Measurements from ENCODE around the gene MAP4K2.

Gene MAP4K2

DNA sequence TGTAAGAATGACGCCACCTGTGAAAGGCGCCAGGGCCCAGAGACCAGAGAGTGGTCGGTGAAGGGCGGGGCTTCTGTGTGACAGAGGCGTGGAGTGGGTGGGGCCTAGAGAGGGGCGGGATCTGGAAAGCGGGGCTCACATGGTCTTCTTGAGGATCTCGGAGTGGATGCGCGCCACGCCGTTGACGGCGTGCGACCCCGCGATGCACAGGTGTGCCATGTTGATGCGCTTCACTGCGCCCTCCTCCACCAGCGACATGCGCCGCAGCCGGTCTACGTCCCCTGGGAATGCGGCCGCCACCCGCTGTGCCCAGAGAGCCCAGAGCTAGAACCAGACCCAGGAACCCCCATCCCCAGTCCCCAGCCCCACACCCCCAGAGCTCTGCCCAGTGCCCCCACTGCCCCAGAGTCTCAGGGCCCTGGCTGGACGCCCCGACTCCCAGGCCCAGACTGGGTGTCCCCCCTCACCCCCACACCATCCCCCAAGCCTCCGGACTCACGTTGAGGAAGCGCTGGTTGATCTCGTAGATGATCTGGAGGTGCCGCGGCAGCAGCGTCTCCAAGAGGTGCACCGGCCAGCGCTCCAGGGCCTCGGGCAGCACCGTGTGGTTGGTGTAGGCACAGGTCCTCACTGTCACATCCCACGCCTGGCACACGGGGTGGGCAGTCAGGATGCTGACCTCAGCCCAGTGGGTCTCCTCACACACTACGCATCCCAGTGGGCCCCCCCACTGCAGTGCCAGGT lies 49.5 kb downstream of the MAP4K2 start:
- DNase-seq = no peak

DNA sequence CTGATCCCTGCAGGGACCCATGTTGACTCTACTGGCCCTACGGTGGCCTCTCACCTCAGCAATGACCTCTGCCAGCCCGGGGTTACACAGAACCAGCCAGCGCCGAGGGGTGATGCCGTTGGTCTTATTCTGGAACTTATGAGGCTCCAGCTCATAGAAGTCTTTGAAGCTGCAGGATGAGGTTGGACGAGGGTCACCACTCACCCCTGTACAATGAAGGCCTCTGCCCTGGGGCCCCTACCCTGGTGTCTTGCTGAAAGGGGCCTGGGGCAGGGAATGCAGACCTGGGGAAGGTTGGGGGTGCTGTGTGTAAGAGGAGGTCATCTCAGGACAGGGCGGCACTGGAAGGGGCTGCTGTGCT lies 50.0 kb downstream of the MAP4K2 start:
- no peak for DNase-seq

DNA sequence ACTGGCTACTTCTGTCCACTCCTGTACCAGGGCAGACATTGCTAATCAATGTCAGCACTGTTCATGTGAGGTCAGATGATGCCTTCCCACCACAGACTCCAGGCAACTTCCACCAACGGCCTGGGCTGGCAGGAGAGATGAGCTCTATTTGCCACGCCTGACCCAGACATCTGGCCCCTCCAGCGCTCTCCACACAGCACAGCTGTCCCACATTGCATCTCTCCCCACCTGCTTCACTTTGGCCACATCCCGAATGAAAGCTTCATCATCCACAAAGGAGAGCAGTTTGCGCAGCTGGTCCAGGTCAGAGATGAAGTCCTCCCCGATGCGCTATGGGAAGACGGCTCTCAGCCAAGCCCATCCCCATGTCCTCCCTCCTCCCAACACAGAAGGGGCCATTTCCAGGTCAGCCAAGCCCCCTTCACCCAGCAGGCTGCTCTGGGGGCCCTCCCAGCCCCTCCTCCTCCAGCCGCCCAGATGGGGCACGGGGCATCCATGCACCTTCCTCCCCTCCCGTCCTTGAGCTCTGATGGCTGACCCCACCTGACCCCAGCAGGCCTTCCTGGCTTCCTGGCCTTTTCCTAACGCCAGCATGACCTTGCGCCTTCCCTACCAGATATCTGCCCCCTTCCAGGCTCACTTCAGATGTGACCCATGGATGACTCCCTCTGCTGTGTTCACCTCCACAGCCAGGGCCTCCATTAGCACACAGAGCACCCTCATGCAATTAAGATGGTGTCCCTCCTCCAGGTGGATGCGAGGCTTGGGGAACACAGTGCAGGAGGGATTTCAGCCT lies 50.6 kb downstream of the MAP4K2 start:
- DNase-seq = no peak

DNA sequence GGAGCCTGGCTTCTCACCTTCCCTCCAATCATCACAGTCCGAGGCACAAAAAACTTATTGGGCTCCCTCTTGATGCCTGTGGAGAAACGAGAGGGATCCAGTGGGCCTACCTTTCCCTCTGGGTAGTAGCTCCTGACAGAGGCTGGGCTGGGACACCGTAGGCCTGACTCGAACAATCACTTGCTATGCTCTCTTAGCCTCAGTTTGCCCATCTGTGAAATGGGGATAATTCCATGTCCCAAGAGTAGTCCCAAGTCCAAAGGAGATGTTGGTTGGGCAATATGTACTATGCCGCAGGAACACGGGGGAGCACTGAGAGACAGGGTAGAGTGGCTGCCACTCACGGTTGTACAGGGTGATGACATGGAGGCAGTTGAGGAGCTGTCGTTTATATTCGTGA lies 51.4 kb downstream of the MAP4K2 start:
- DNase-seq = no peak

DNA sequence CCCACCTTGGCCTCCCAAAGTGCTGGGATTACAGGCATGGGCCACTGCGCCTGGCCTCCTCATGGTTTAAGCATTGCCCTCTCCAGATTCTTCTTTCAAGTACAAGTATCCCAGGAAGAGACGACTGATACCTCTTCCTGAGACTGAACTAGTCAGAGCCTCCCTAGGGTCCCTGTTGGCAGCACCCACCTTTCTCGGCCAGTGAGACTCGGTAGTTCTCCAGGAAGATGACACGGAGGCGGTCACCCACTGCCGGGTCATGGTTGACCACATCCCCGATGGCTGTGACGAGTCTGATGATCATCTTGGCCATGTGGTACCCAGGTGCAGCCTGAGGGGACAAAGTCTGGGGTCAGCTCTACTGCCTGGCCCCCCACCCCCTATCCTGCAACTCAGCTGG lies 51.9 kb downstream of the MAP4K2 start:
- no peak for DNase-seq

DNA sequence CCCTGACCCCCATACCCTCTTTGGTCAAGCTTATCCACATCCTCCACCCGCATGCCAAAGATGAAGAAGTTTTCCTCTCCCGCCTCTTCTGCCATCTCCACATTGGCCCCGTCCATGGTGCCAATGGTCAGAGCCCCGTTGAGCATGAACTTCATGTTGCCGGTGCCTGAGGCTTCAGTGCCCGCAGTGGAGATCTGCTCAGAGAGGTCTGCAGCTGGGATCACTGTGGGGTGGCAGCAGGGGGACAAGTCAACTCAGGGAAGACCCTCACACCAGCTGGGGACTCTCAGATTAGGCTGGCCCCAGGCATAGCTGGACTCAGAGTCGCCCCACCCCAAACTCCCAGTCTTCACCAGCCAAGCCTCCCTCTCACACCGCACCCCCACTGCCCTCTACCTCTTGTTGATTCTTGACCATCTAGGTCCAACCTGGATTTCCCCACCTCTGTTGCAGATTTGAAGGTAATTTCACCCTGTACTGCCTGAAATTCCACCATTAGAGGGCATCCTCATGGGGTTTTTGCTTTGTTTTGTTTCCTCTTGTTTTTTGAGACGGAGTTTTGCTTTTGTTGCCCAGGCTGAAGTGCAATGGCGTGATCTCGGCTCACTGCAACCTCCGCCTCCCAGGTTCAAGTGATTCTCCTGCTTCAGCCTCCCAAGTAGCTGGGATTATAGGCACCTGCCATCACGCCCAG lies 52.5 kb downstream of the MAP4K2 start:
- DNase-seq = no peak

DNA sequence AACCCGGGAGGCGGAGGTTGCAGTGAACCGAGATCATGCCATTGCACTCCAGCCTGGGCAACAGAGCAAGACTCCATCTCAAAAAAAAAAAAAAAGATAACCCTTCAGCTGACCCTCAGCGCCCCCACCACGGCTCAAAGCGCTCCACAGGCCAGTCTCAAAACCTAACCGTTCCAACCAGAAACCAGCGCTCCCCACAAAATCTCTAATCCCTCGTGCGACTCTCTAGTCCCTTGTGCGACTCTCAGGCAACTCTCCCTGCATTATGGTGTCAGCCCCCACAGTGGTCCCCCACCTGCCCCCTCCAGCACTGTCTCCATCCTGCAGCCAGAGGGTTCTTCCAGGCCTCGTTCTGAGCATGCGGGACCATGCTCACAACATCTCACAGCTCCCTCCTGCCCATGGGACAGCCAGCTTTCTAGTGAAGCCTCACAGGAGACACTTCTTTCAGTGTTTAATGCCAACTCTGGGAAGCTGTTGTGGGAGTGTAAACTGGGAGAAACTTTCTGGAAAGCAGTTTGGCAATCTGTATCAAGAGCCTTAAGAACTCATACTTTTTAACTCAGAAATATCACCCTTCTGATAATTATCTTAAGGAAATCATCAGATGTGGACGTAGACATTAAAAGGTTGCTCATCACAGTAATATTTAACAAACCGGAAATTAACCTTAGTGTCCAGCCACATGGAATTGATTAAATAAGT lies 54.9 kb downstream of the MAP4K2 start:
- DNase-seq = no peak

DNA sequence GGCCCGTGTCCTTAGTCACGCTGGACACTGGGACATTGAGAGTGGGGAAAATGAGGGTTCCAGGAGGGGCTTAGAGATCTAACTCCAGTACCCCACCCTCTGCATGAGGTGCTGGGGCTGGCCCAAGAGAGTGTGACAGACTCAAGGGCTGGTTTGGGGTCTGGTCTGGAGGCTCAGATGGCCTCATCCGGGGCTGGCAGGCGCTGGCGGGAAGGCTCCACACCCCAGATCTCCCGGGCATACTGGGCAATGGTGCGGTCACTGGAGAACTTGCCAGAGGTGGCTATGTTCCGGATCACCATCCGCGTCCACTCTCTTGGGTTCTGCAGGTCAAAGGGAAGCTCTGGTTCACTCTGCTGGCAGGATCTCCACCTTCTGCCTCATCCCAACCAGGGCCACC lies 56.5 kb downstream of the MAP4K2 start:
- DNase-seq = no peak

DNA sequence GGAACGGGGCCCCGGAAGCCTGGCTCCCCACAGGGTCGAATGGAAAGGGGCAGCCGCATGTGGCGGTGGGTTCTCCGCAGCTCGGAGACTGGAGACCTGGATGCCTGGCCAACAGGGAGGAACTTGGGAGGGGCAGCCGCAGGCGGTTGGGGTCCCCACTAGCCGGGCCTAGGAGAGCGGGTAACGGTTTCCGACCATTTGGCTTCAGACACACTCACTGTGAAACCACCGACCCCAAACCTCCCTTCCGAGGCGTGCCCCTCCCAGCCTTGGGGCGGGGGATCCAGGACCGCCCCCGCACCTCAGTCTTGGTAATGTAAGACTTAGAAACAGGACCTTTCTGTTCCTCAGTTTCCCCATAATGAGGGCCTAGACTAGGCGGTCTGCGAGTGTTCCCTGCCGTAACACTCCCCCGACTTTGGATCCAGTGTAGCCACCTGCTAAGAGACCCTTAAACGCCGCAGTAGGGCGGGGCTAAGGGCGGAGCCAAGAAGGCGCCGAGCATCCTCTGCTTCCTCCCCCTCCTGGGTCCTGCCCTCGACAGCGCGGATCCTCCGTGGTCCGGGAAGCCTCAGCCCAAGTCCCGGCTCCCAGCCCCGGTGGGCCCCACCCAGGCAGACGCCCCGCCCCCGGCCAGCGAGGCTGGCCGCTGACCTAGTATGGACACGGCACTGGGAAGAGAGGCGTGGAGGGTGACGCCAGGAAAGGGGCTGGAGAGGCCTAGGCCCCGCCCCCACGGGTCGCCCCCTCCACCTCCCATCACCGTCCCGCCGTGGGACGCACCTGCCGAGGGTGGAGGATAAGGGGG lies 57.3 kb downstream of the MAP4K2 start:
- DNase-seq = peak; percentile 66 to 67

DNA sequence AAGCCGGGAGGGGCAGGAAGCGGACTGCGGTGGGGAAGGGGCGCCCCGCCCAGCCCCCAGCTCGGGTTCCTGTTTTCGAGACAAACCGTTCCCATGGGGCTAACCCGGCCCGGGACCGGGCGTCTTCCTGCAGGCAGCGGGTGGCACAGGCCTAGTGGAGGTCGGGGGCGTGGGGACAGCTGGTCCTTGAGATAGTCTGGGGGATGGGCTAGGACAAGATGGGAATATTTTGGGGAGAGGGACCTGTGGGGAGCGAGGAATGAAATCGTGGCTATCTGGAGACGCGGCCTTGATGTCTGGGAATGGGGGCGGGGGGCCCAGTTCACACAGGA lies 57.9 kb downstream of the MAP4K2 start:
- DNase-seq = peak; percentile 52 to 56

DNA sequence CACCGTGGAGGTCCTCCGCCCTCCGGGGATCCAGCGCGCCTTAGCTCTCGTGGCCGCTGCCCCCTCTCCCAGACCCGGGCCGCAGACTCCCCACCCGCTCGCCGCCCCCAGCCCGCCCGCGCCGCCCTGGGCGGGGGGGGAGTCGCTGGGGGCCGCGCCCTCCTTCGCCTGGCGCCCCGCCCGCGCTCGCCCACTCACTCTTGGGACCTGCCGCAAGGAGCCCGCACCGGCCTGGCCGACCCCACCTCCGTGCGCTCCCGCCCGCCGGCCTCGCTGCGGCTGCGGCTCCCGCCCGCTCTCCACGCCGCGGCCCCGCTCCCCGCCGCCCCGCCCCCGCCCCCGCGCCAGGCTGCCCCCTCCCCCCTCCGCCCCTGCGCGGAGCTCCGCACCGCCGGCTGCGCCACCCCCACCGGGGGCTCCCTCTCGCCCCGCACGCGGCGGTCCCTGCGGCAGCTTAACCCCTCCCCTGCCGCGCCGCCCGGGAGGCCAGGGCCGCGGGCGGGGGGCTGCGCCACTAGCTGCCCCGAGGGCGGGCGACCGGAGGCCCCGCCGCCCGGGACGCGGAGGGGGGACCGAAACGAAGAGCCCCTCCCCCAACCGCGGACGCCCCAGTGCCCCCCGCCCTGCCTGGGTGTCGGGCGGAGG lies 58.3 kb downstream of the MAP4K2 start:
- DNase-seq = no peak

DNA sequence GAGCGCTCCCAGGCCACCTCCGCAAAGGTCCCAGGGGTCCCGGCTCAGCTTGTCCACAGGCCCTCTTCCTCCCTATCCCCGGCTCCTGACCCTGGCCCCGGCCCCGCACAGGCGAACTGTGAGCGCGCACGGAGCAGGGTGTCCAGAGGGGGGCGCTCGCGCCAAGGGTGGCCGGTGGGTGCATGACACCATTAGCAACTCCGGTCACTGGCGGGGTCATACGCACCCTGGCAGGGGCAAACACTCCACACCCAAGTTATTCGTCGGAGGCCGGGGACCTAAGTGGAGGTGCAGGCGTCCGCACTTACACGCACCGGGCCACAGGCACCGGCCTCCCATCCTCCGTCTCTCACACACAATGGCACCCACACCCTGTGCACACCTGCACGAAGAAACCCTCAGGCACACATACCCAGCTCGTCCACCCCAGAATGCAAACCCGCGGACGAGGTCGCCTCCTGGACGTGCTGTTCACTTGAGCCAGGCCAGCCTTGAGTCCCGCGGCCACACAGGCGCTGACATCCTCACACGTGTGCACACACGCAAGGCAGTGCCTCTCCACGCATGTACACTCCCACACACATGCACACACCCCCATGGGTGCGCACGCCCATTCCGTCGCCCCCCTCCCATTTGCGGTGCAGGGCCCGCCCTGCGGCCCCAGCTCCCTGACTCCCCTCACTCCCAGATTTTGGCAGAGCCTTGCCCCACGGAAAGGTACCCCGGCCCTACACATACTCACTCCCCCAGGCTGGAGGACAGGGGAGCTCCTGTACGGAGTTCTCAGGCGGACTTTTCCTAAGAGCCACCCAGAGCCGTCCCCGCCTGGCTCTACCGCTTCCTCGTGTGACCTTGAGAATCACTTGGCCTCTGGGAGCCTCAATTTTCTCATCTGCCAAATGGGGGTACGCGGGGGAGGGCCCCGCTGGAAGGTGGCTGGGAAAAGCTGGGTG lies 59.1 kb downstream of the MAP4K2 start, which contains the start of gene RASGRP2:
TSS of gene RASGRP2 (minus strand) at position 552 of the 953 bp plus-strand sequence. CDS start 1,276 bp downstream, outside the sequence.
- peak; percentile 74 to 77 for DNase-seq

DNA sequence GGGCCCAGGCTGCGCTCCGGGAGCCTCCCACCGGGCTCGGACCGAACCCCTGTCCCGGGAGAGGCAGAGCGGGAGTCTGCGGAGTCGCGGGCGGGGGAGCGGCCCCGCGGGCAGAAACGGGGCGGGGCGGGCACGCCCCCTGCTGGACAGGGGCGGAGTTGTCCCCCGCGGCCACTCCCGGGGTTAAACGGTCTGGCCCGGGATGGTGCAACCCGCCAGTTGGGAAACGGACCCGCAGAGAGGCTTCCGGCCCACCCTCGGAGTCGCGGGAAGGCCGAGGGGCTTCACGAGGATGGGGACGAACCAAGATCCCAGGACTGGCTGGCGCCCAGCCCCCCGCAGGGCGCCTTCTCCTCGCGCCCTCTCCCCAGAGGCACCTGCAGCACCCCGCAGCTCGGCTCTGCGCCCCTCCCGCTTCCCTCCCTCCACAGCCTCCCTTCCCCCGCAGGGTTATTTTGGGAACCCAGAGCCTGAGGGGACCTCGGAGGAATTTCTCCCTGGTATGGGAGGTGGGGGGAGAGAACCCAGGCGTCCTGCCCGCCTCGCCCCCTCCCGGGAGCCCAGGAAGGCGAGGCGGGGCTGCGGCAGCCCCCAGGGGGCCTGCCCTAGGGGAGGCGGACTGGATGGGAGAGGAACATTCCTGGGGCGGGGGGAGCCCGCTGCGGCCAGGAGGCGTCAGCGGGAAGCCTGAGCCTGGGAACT lies 60.0 kb downstream of the MAP4K2 start:
- DNase-seq = peak; percentile 60 to 62

DNA sequence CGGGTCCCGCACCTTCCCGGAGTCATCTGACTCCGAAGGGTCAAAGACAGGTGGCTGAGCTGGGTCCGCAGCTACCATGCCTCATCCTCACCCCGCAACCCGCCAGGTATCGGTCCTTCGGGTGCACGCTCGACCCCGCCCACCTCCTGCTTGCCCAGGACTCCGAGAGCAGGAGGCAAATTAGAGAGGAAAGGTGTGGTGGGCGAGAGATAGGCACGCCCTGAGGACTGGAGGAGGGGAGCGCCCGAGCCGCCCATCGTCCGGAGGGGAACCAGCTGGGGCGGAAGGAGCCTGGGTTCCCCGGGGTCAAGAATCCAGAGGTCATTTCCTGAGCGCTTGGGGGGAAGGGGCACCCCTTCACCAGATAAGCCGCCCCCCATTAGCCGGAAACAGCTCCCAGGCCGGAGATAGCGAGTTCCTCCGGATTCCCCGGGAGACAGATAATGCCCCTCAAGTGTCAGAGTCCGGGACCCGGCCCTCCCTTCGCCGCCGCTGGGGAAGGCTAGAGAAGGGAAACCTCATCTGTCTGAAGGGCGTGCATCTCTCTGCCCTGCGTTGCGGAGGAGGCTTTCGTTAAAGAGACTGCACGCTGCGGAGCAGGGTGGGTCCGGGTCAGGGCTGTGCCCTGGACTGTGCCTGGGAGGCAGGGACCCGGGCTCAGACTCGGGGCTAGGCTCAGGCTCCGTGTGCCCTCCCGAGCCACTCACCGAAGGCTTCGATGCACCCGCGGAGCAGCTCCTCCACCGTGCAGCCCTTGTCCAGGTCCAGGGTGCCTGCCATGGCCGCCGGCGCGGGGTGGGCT lies 60.7 kb downstream of the MAP4K2 start:
- no peak for DNase-seq

DNA sequence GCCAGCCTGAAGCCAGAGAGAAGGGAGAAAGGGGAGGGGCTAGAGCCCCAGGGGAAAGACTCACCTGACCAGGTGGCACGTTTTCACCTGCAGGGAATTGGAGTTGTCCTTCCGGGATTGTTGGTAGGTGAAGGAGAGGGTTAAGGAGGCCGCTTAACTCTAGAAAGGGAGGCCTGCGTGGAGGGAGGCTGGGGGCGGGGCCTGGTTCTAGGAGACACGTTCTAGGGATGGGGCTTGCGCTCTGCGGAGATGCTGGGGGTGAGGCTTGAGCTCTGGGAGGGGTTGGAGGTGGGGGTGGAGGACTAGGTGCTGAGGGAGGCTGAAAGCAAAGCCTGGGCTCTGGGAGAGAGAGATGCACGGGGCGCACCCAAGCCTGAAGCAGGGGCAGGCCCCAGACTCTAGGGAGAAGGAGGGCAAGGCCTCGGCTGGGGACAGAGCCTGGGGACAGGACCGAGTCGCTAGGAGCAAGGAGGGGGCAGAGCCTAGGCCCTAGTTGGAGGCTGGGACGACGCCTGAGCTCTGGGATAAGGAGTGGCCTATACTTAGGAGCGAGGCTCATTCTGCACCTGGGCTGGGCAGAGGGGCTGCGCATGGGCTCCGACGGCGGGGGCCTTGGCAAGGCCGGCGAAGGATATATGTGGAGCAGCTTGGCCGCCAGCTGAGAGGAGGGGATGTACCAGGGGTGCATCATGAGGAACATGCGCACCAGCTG lies 61.5 kb downstream of the MAP4K2 start:
- no peak for DNase-seq

DNA sequence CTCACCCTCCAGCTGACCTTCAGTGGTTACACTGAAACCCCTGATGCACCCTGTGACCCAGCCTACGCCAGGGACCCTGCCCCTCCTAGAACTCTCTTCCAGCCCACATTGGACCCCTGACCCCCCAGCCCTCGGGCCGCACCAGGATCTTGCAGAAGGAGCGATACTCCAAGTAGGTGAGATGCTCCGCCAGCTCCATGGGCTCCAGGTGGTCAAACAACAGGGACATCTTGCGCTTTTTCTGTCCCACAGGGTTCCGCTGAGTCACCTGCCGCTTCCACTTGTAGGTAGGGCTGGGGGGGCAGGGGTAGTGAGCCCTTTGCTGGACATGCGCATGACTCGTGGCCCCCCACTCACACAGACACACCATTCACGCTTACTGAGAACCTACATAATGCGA lies 63.1 kb downstream of the MAP4K2 start:
- no peak for DNase-seq

DNA sequence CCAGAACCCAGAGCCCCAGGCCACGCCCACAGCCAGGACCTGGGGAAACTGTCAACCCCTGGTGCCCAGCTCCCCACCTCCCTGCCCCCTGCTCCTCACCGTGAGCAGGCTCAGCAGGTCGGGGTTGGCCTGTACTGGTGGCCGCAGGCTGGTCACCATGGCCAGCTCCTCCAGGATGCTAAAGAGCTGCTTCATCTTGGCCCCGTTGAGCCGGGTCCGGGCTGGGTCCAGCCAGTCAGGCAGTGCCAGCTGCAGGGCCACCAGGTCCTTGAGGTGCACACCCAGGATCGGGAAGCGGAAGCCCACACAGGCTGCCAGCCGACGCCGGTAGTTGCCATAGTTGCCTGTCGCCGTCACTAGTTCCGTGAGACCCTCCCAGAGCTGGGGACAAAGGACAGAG lies 66.4 kb downstream of the MAP4K2 start:
- no peak for DNase-seq

DNA sequence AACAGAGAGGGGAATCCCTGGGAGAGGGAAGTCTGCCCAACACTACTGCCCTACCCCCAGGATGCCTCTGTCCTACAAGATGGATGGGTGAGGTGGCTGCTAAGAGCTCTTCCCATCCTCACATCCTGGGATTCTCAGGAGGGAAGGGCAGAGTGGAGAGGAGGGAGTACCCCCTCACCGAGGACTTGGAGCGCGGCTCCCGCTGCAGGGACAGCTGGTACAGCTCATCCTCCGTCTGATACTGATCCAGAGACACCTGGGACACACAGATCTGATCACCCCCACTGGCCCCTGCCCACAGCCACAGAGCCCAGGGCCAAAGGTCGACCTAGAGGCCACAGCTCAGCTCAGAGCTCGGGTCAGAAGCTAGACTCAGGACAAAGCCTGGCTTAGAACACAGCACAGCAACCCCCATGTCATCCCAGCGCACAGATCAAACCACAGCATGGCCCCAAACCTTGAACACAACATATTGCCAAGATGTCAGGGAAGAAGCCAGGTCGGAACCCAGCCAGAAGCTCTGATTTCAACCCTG lies 67.2 kb downstream of the MAP4K2 start:
- DNase-seq = no peak

All from activated CD4-positive, alpha-beta T cell treated with anti-CD3 and anti-CD28 coated beads, Interleukin-2, amount 50 U/mL, for 4 hours (primary cell).